ENCODE results near the gene STK32B.
"Not testable (repeated sequence)": the region's sequence is repeated elsewhere in the genome, so short reads cannot be mapped to it uniquely, and the experiment has no call there.

The STK32B gene

DNA sequence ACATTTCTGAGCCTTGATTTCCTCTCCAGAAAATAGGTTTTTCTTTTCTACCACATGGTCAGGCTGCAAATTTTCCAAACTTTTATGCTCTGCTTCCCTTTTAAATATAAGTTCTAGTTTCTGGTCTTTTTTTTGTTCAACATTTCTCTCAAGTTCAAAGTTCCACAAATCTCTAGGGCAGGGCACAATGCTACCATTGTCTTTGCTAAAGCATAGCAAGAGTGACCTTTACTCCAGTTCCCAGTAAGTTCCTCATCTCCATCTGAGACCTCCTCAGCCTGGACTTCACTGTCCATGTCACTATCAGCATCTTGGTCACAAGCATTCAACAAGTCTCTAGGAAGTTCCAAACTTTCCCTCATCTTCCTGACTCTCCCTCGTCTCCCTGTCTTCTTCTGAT is 228.8 kb downstream of the STK32B start:
- not testable (repeated sequence) for DNase-seq

DNA sequence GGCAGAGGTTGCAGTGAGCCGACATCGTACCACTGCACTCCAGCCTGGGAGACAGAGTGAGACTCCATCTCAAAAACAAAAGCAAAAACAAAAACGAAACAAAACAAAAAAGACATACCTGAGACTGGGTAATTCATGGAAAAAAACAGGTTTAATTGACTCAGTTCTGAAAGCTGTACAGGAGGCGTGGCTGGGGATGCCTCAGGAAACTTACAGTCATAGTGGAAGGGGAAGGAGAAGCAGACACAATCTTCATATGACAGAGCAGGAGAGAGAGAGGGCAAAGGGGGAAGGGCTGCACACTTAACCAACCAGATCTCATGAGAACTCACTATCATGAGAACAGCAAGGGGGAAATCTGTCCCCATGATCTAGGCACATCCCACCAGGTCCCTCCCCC is 229.5 kb downstream of the STK32B start:
- DNase-seq: no peak

DNA sequence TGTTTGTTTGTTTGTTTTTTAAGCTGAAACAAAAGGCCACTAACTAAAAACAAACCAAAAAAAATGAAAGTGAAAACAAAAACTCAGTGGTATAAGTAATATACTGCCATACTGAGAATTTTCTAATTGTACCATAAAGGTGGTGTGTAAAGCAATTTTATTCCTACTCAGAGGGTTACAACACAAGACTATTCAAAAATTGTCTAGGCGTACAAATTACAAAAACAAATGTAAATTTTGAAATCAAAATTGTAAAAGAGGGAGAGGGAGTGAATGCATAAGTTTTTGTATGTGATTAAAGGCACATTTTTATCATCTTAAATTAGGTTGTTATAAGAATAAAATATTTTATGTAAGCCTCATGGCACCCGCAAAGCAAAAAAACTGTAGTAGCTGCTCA is 232.6 kb downstream of the STK32B start:
- DNase-seq: no peak

DNA sequence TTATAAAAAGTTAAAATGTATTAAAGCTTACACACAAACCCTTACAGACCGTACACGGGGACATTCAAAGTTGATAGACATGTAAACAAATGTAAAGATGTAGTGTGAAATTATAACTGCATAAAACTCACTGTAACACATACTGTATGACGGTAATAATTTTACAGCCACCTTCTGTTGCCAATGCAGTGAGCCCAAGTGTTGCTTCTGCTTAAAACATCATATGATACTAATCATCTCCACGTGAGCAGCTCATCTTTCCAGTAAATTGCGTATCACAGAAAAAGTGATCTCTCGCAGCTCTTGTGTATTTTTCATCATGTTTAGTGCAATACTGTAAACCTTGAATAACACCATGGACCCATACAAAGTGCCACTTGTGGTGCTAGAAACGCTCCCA is 233.2 kb downstream of the STK32B start:
- DNase-seq: no peak

DNA sequence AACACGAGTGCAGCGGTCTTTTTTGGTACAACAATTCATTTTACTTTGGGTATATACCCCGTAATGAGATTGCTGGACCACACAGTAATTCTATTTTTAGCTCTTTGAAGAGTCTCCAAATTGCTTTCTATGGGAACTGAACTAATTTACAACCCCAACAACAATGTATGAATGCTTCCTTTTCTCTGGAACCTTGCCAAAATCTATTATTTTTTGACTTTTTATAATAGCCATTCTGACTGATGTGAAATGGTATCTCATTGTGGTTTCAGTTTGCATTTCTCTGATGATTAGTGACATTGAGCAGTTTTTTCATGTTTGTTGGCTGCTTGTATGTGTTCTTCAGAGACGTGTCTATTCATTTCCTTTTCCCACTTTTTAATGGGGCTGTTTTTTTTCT is 240.8 kb downstream of the STK32B start:
- DNase-seq: no peak

DNA sequence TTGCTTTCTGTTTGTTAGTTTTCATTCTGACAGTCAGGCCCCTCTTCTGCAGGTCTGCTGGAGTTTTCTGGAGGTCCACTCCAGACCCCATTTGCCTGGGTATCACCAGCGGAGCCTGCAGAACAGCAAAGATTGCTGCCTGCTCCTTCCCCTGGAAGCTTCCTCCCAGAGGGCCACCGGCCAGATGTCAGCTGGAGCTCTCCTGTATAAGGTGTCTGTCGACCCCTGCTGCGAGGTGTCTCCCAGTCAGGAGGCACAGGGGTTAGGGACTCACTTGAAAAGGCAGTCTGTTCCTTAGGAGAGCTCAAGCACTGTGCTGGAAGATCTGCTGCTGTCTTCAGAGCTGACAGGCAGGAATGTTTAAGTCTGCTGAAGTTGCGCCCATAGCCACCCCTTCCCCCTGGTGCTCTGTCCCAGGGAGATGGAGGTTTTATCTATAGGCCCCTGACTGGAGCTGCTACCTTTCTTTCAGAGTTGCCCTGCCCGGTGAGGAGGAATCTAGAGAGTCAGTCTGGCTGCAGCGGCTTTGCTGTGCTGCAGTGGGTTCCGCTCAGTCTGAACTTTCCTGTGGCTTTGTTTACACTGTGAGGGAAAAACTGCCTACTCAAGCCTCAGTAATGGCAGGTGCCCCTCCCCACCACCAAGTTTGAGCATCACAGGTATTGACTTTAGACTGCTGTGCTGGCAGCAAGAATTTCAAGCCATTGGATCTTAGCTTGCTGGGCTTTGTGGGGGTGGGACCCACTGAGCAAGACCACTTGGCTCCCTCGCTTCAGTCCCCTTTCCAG is 246.9 kb downstream of the STK32B start:
- not testable (repeated sequence) for DNase-seq

DNA sequence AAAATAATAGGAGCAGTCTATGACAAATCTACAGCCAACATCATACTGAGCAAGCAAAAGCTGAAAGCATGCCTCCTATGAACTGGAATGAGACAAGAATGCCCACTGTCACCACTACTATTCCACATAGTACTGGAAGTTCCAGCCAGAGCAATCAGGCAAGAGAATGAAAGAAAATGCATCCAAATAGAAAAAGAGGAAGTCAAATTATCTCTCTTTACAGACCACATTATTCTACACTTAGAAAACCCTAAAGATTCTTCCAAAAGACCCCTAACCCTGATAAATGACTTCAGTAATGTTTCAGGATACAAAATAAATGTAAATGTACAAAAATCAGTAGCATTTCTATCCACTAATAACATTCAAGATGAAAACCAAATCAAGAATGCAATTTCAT is 249.0 kb downstream of the STK32B start:
- no peak for DNase-seq

DNA sequence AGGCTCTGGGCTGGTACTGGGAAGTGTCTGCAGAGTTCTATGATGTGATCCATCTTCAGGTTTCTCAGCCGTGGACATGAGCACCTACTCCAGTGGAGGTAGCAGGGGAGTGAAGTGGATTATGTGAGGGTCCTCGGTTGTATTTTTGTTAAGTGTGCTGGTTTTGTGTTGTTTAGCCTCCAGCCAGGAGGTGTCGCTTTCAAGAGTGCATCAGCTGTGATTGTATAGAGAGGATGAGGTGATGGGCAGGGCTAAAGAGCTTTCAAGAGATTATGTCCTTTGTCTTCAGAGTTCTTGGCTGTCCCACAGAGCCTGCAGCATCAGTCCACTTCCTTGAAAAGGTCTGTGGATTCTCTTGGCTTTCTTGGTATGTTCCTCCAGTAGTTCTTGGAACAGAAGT is 256.6 kb downstream of the STK32B start:
- DNase-seq: no peak

DNA sequence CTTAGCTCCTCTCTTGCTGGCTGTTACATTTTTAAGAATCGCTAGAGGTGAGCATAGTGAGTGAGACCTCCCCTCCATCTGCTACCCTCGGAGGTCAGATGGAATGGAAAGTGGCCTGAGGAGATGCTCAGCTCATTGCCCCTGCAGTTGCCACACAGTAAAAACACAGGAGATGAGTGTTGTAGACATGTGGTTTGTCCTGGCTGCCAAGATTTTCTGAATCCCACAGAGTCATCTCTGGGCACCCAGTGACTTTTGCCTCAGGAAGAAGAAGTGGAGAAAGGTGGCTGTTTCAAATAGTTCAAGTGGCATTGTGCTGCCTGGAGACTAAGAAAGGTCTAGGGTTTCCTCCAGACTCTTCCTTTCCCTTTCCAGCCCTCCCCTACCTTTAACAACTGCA is 271.0 kb downstream of the STK32B start:
- DNase-seq: no peak

DNA sequence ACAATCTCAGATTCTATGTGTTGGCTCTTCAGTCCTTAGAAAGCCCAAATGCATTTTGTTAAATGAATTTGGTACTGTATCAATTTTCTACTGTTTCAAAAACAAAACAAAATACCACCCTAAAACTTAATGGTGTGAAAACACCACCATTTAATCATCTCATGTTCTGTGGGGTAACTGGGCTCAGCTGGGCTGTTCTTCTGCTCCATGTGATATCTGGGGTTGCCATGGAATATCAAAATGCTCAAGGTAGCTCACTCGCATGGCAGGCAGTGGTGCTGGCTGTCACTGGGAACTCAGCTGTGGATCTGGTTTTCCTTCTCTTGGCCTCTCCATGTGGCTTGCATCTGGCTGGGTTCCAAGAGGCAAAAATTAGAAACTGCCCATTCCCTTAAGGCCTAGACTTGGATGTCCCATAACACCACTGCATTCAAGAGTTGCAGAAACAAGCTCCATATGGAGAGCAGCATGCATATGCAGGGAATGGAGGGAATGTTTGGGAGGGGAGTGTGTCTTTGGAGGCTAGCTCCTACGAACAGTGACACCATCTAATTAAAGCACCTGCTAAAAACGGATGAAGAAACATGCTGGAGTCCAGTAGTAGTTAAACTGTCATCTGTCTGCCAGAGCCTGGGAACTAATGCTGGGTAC is 279.2 kb downstream of the STK32B start:
- no peak for DNase-seq

DNA sequence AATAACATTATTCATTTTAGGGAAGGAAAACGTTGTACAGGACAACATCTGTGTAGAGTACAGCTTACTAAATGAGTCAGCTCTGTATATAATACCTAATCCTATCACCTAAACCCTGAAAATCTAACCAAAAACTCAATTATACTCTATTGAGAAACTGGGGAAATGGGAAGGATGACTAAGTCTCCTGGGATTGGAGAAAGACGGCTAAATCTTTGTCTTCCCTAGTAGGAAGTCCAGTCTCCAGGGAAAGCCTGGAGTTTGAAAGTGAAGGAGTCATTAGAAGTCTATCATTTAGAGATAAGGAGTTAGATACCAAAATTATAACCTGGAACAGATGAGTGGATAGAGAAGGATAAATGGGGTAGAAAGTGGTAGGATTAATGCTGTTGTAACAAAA is 286.5 kb downstream of the STK32B start:
- DNase-seq: no peak

DNA sequence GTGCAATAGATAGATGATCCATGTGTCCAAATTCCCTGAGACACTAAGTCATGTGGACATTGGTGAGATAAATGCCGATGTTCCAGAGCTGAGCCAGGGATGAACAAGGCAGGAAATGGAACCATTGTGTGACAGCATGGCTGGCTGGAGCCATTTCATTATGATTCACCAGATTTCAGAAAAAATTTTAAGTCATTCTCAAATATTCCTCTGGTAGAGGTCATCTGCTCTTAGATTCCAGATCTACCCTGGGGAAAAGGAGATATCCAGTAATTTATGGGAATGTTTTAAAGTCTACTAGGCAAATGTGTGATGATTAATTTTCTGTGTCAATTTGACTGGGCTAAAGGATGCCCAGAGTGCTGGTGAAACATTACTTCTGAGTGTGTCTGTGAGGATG is 287.3 kb downstream of the STK32B start:
- DNase-seq: no peak

DNA sequence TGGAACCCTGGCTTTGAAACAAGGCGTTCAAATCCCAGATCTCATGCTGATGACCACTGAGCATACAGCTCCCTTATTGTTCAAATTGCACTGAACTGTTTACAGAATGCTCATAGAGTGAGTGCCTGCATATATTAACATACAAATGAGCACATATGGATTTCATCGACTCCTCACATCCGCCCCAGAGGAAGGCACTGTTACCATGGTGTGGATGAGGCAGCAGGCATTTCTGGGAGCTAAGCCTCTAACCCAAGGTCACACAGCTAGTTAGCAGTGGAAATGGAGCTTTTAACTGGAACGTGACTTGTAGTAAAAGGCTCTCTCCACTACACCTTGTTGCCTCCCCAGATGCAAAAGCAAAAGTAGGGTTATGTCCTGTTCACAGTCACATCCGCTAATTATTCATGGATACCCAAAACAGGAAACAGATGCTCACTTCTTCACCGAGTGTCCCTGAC is 289.7 kb downstream of the STK32B start:
- DNase-seq: no peak

DNA sequence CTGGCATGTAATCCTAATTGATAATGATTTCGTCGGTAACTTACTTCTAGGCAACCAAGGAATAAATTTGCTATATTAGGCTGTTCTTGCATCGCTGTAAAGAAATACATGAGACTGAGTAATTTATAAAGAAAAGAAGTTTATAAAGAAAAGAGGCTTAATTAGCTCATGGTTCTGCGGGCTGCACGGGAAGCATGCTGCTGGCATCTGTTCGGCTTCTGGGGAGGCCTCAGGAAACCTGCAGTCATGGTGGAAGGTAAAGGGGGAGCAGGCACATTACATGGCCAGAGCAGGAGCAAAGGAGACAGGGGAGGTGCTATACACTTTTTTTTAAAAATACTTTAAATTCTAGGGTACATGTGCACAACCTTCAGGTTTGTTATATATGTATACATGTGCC is 290.2 kb downstream of the STK32B start:
- no peak for DNase-seq

DNA sequence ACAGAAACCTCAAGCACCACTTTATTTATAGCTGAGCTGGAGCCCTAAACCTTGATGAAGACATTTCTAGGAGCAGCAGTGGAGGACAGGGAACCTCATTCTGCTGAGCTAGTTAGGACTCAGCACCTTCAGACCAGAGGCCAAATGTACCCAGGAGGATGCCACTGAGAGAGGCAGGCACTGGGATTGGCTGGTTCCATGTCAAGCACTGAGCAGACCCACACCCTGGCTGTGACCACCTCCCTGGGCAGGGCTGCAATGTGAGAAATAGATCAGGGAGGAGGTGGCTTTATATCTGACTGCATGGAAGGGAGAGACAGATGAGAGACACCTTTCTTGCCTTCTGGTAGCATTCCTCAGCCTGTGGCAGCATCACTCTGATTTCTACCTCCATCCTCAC is 304.6 kb downstream of the STK32B start:
- DNase-seq: no peak

DNA sequence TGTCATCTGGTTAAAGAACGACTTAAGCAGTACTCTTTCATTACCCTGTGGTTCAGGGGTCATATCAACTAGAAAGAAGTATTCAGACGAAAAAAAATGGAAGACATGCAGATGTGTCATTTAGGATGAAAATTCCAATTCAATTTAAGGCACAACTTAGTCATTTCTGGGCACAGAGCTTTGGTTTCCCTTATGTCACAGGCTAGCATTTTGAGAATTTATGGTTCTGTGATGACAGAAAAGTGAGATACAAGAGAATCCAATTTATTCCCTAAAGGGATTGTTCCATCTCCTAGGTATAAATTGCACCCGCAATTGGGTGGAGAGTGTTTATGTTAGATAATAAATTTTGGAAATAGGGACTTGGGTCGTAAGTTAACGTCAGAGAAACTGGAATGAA is 306.6 kb downstream of the STK32B start:
- no peak for DNase-seq

DNA sequence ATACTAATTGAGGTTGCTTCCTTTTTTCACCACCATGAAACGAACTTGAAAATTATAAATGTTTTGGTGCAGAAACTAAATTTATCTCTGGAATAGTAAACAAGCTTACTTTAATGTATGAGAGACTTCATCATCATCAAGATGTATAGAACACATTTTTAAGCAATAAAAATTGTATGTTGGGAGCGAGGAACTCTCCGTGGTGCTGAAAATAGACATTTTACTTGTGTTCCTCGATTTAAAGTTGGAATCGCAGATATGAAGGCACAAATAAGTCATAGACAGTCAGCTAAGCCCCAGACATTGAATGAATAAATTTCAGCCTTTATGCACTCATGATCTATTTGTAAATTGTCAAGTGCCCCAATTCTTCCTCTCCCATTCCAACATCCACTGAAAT is 310.7 kb downstream of the STK32B start:
- no peak for DNase-seq

DNA sequence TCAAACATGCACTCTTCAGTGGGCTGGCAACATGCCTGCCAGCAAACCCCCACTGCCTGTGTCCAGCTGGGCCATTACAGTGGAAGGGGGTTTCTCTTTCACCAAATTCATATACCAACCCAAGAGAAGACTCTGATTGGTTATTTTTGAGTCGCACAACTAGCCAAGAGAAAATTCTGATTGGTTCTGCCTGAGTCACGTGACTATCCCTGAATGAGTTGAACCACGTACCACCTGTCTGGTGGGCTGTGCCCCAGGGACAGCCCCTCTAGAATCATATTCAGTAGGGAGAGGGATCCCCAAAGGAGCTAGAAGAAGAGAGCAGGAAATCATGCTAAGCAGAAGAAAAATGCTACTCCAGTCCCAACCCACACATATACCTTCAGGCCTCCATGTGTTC is 313.1 kb downstream of the STK32B start:
- no peak for DNase-seq

DNA sequence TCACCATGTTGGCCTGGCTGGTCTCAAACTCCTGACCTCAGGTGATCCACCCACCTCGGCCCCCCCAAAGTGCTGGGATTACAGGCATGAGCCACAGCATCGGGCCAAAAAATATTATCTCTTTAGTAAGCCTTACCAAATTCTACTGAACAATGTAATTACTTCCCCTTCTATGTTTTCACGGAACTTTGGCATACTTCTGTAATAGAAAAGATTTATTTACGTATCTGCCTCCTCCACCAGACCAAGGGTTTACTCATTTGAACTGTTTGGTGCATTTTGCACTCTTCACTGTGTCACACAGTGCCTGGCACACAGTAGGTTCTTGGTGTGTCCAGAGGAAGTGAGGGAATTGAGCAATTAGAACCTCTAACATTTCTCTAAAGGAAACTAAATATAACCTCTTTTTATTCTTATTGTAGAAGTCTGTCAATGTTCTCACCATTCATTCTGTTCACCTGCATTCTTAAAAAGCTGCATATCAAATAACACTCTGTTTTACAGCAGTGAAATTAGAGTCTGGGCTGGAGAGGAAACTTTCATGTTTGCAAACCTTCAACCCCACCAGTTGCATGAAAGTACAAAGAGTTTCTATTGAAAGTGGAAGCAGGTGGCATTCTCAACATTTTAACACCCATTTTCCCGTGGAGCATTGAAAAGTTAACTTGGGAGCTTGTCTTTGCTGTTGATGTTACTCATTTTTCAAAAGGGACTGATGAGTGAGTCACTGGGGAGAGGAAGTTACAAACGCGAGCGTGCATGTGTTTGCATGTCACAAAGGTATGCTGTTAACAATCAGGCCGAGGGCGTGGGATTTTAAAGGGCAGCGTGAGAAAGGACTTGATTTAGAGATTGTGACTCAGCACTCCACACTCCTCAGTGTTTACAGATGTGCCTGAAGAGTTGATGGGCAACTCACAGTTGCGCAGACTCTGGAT is 314.1 kb downstream of the STK32B start:
- DNase-seq: no peak

DNA sequence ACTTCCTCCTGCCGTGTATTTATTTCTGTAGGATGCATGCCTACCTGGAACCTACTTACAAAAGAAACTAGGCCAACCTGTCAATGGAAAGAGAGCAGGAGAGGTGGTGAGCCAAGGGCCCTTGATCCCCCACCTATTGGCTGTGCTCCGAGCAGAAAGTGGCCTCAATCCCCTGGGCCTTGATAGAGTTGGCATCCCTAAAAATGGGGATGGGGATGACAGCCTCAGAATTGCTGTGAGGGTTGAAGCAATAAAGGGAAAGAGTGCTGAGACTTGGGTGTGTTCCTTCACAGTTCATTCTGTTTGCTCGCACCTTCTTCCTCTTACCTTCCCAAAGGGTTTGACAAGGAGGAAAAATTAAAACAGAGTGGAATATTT is 314.7 kb downstream of the STK32B start:
- DNase-seq: no peak

DNA sequence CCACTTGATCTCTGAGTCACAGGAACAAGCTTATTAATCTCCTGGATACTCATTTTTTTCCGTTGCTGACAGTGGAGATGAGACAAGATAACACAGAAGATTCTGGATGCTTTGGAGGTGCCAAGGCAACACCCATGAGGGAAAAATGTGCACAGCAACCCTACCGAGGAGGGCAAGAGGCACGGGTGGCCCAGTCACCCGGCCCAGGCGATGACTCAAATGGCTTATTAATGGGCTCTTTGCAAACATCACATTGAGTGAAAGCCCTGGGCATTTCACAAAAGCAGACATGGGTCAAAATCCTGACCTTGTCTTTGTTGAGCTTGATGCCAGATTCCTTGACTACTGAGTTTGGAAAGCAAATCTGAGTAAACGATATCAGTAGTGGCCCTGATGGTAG is 315.1 kb downstream of the STK32B start:
- DNase-seq: no peak

DNA sequence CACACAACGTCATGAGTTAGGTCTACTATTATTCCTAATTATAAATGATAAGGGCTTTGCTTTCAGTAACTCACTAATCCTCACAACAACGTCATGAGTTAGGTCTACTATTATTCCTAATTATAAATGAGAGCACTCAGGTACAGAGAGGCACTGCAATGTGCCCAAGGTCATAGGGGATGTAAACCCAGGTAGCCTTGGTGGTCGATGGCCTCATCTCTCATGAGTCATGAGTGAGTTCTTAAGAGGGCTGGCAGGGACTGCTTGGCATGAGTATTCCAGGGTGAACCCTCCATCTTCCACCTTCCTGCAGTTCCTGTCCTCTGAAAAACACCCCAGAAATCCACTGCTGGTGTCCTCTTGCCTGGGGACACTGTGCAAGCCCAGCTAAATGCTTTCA is 317.1 kb downstream of the STK32B start:
- no peak for DNase-seq

DNA sequence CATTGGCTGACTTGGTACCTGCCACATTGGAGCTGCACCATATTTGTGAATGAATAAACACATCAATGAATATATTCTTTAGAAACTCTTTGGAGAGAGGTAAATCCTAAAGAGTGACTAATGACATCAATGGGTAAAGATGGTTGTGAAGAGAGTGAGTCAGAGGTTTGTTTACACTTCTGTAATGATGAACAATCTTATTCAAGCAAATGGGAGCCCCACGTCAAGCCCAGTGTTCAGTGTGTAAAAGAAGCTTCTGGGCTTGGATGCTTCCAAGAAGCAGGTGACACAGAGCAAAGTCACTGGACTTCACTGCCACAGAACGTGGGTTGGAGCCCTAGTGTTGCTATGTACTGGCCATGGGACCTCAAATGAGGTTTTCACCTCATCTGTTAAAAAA is 319.0 kb downstream of the STK32B start:
- DNase-seq: no peak
